Vagina (tissue), 2 donors: Measurements from ENCODE around the gene JPH3.

Experiments
- CTCF ChIP-seq, 3 experiments: fragments of 450-650 bp in 2 of 3; fragments of 200-600 bp in 1 of 3; sonication (generic) in 1 of 3; IDR thresholded peaks; one replicate each; pipeline ENCODE4 v1.5.1; 2017 to 2019; ENCODE audit warnings: antibody characterized with exemption in 3 of 3, mild to moderate bottlenecking in 2 of 3, moderate library complexity in 2 of 3
- POLR2A ChIP-seq, 2 donors: fragments of 450-650 bp; IDR thresholded peaks; one replicate each; pipeline ENCODE4 v1.6.1; 2017; ENCODE audit warnings: antibody characterized with exemption in 2 of 2, mild to moderate bottlenecking in 2 of 2, moderate library complexity in 2 of 2
- POLR2AphosphoS5 ChIP-seq, 2 donors: sonication (generic); formaldehyde crosslinking; IDR thresholded peaks; one replicate each; pipeline ENCODE4 v1.9.0; 2017; ENCODE audit warnings: antibody characterized with exemption in 2 of 2, mild to moderate bottlenecking in 2 of 2, low read depth in 1 of 2; ENCODE audit not compliant: insufficient read depth in 1 of 2

GRCh38 chr16:87636050-87636684 is 33.9 kb downstream of the JPH3 start:
- peak in 2 of 3 experiments; percentile 33 to 48 for TF ChIP-seq CTCF (IDR thresholded peaks at IDR 0.05)
- no peak for TF ChIP-seq POLR2AphosphoS5 (IDR thresholded peaks at IDR 0.05; ENCODE audit: insufficient read depth in 1 of 2, low read depth in 1 of 2)
- TF ChIP-seq POLR2A (IDR thresholded peaks at IDR 0.05): no peak
